ENCODE results near the gene TGFBR2. TPM values are rescaled to one million over a fixed set of nuclear protein-coding genes. Genes with fewer than 3 reads are reported as not detected.

The TGFBR2 gene
- total and polyA plus RNA-seq, 10 of the 15 experiments (the other 5 are each of a cell fraction or from before 2014, with no cell fraction given) = 0.02 to 0.98 (median 0.18) TPM; not detected in 1

GRCh38 chr3:30640851-30641250, 34.5 kb downstream of the TGFBR2 start:
- Histone ChIP-seq H3K4me3 (no peak overlapping the region), H3K36me3 (ENCODE audit: control insufficient read depth in 2 of 2, insufficient read depth in 2 of 2, low read length in 1 of 2) (no peaks in the 10 kb centered on the region), H3K27ac (ENCODE audit: control insufficient read depth, insufficient read depth) (no peak overlapping the region), H2AFZ (ENCODE audit: control insufficient read depth, low read depth, low read length) (no peak overlapping the region), H3K4me1 (ENCODE audit: control insufficient read depth, insufficient read depth, low read length) (peaks cover 28% of the 10 kb centered on the region), H4K20me1 (ENCODE audit: control insufficient read depth, insufficient read depth) (no peaks in the 10 kb centered on the region), H3K9ac (ENCODE audit: control insufficient read depth, insufficient read depth, low read length) (no peak overlapping the region), H3K79me2 (ENCODE audit: control insufficient read depth, insufficient read depth, low read length) (no peaks in the 10 kb centered on the region), H3K27me3 (replicated peaks in 1 of 2; ENCODE audit: control insufficient read depth in 2 of 2, insufficient read depth in 2 of 2, low read length in 1 of 2) (no peaks in the 10 kb centered on the region), H3K9me3 (replicated peaks; ENCODE audit: control insufficient read depth, insufficient read depth, low read length) (no peaks in the 10 kb centered on the region; the same call in 2 of the 3 replicates), H3K4me2 (ENCODE audit: control insufficient read depth, insufficient read depth) (no peak overlapping the region)
- in situ Hi-C loops (cut with MboI) = no loop called here
- ChIA-PET RAD21 (ENCODE audit: unreplicated experiment) (interaction anchor here (0.7 kb wide), 1 partner anchor 17 kb away, joined by 3 read pairs; no protein-coding TSS in a partner anchor), POLR2A (no interaction called here), SMC1A (ENCODE audit: uncharacterized antibody, unreplicated experiment) (no interaction called here), CTCF (no interaction called here)
- FAIRE-seq = no peak
- WGBS (ENCODE audit: insufficient coverage, insufficient replicate concordance, low lambda C conversion rate, missing lambda C conversion rate) = 35% methylated on average over 5 of the region's 5 CpGs
- no peak for ATAC-seq
- no TSS peak for BruUV-seq (replicated peaks)
- intact Hi-C loops (cut with micrococcal nuclease; ENCODE audit: unreplicated experiment) = no loop called here
- no peak for TF ChIP-seq MEF2B (IDR thresholded peaks at IDR 0.05; ENCODE audit: partially characterized antibody, poor library complexity, severe bottlenecking)
- no peak for TF ChIP-seq TCF7 (IDR thresholded peaks at IDR 0.05; ENCODE audit: borderline replicate concordance)
- TF ChIP-seq IKZF1 (conservative IDR thresholded peaks at IDR 0.05) = no peak
- no peak for TF ChIP-seq ZSCAN29 (IDR thresholded peaks at IDR 0.05)
- no peak for TF ChIP-seq SMC3 (IDR thresholded peaks at IDR 0.05; ENCODE audit: borderline replicate concordance, low read length)
- TF ChIP-seq ELK1 (IDR thresholded peaks at IDR 0.05; ENCODE audit: low read depth, low read length) = no peak
- TF ChIP-seq SMAD5 (IDR thresholded peaks at IDR 0.05; ENCODE audit: low read depth) = no peak
- TF ChIP-seq SP1 (IDR thresholded peaks at IDR 0.05; ENCODE audit: low read depth, low read length) = no peak
- no peak for TF ChIP-seq YBX1 (IDR thresholded peaks at IDR 0.05)
- TF ChIP-seq ASH2L (IDR thresholded peaks at IDR 0.05; ENCODE audit: borderline replicate concordance, low read depth) = no peak
- no peak for TF ChIP-seq SUZ12 (IDR thresholded peaks at IDR 0.05; ENCODE audit: unreplicated experiment)
- no peak for TF ChIP-seq USF2 (IDR thresholded peaks at IDR 0.05; ENCODE audit: borderline replicate concordance, low read depth, low read length)
- DNase-seq (ENCODE audit: low read depth, low spot score) = no peak
